H1 (cell line): ENCODE measurements around the gene PRDM5. TPM values are rescaled to one million over a fixed set of nuclear protein-coding genes. Genes with fewer than 3 reads are reported as not detected.

Source experiments
- CTCF ChIA-PET: fragments of 300-600 bp; sonication (Branson Sonifier 250); formaldehyde crosslinking; loops from one replicate; lab custom pipeline; 2021; ENCODE audit not compliant: partially characterized antibody; lab: Charles Lee
- POLR2A ChIA-PET: fragments of 300-600 bp; sonication (Branson Sonifier 250); formaldehyde crosslinking; loops from one replicate; lab custom pipeline; 2021; ENCODE audit warnings: inconsistent platforms; ENCODE audit not compliant: partially characterized antibody; lab: Charles Lee
- DNase-seq, 2 experiments: peaks; one replicate each; pipeline versions ENCODE4 v3.0.0 to v3.0.0-alpha.2; 2010 to 2022; ENCODE audit warnings: low spot score in 2 of 2, low read depth in 1 of 2, mixed read lengths in 1 of 2
- FAIRE-seq: peaks from 2 replicates; lab custom pipeline; 2011; peaks lifted over from hg19 to GRCh38; lab: Jason Lieb, UNC
- H2AFZ ChIP-seq: 2 replicates; pipeline ENCODE4 v1.8.1; 2012; ENCODE audit warnings: low read length, inconsistent platforms
- H2AK5ac ChIP-seq: 2 replicates; pipeline ENCODE4 v1.6.1; 2013; ENCODE audit warnings: low read depth, low read length
- H2BK120ac ChIP-seq: replicated peaks from 2 replicates; pipeline ENCODE3; 2013; ENCODE audit warnings: low read depth, low read length, inconsistent platforms
- H2BK12ac ChIP-seq: 2 replicates; pipeline ENCODE4 v1.6.1; 2013; ENCODE audit warnings: low read depth, low read length
- H2BK15ac ChIP-seq: 2 replicates; pipeline ENCODE4 v1.6.1; 2013; ENCODE audit warnings: low read length
- H2BK20ac ChIP-seq: 2 replicates; pipeline ENCODE4 v1.6.1; 2013; ENCODE audit warnings: low read length
- H2BK5ac ChIP-seq: 2 replicates; pipeline ENCODE4 v1.6.1; 2013; ENCODE audit warnings: low read depth, low read length
- H3K14ac ChIP-seq: 2 replicates; pipeline ENCODE4 v1.6.1; 2013; ENCODE audit warnings: inconsistent platforms; ENCODE audit not compliant: insufficient read length
- H3K18ac ChIP-seq: 2 replicates; pipeline ENCODE4 v1.6.1; 2013; ENCODE audit warnings: low read length; ENCODE audit errors: extremely low read depth
- H3K23ac ChIP-seq: 2 replicates; pipeline ENCODE4 v1.6.1; 2013; ENCODE audit warnings: inconsistent platforms; ENCODE audit not compliant: insufficient read length
- H3K23me2 ChIP-seq: 2 replicates; pipeline ENCODE4 v1.6.1; 2013; ENCODE audit warnings: low read depth, low read length
- H3K27ac ChIP-seq: 2 replicates; pipeline ENCODE4 v1.6.1; 2011; ENCODE audit warnings: low read depth, low read length, inconsistent platforms
- H3K27me3 ChIP-seq, 4 experiments: replicated peaks in 1 of 4; 1 replicate in 1 of 4; 2 replicates in 3 of 4; pipeline versions ENCODE4 v1.6.1 to v1.8.1; 2011 to 2013; ENCODE audit warnings: low read length in 3 of 4, mild to moderate bottlenecking in 3 of 4, inconsistent platforms in 2 of 4, mixed read lengths in 2 of 4, moderate library complexity in 1 of 4; ENCODE audit not compliant: control insufficient read depth in 3 of 4, insufficient read depth in 3 of 4; ENCODE audit errors: extremely low read depth in 1 of 4
- H3K36me3 ChIP-seq, 4 experiments: 2 replicates each; pipeline versions ENCODE4 v1.6.1 to v1.8.1; 2011 to 2013; ENCODE audit warnings: mild to moderate bottlenecking in 4 of 4, low read length in 3 of 4, moderate library complexity in 2 of 4, control low read depth in 1 of 4, inconsistent platforms in 1 of 4; ENCODE audit not compliant: insufficient read depth in 4 of 4, control insufficient read depth in 2 of 4
- H3K4ac ChIP-seq: replicated peaks from 2 replicates; pipeline ENCODE3; 2013; ENCODE audit warnings: low read length, low read depth, mixed read lengths, inconsistent platforms; ENCODE audit not compliant: insufficient read length
- H3K4me1 ChIP-seq, 4 experiments: replicated peaks in 1 of 4; 1 replicate in 1 of 4; 2 replicates in 3 of 4; pipeline versions ENCODE4 v1.6.1 to v1.8.1; 2011 to 2013; ENCODE audit warnings: low read length in 3 of 4, inconsistent platforms in 2 of 4, mixed read lengths in 1 of 4; ENCODE audit not compliant: insufficient read depth in 4 of 4, control insufficient read depth in 3 of 4
- H3K4me2 ChIP-seq, 2 experiments: 2 replicates each; pipeline versions ENCODE4 v1.6.1 to v1.8.1; 2011 to 2013; ENCODE audit warnings: low read depth in 2 of 2, low read length in 2 of 2, control low read depth in 1 of 2, inconsistent platforms in 1 of 2, mild to moderate bottlenecking in 1 of 2; ENCODE audit not compliant: insufficient read depth in 1 of 2
- H3K4me3 ChIP-seq, 4 experiments: fragments of 200-600, 300-600 bp in 1 of 4; sonication (generic), shearing (Covaris generic), sonication (Bioruptor Twin) in 1 of 4; 2 replicates each; pipeline versions ENCODE4 v1.5.1 to v1.8.1; 2011 to 2016; ENCODE audit warnings: low read length in 4 of 4, low read depth in 3 of 4, control low read depth in 2 of 4, inconsistent platforms in 2 of 4, mild to moderate bottlenecking in 2 of 4, mixed read lengths in 1 of 4, moderate library complexity in 1 of 4; ENCODE audit not compliant: insufficient read depth in 2 of 4; ENCODE audit errors: extremely low read depth in 1 of 4
- H3K56ac ChIP-seq: replicated peaks from 2 replicates; pipeline ENCODE3; 2013; ENCODE audit warnings: low read depth, mild to moderate bottlenecking, mixed read lengths, low read length, inconsistent platforms; ENCODE audit not compliant: insufficient read length
- H3K79me1 ChIP-seq: 2 replicates; pipeline ENCODE4 v1.6.1; 2013; ENCODE audit warnings: low read depth, low read length, control low read depth
- H3K79me2 ChIP-seq, 2 experiments: 2 replicates each; pipeline versions ENCODE4 v1.6.1 to v1.8.1; 2012 to 2013; ENCODE audit warnings: low read length in 2 of 2, mild to moderate bottlenecking in 2 of 2, inconsistent platforms in 1 of 2; ENCODE audit not compliant: insufficient read depth in 2 of 2, control insufficient read depth in 1 of 2
- H3K9ac ChIP-seq, 4 experiments: replicated peaks in 1 of 4; 1 replicate in 1 of 4; 2 replicates in 3 of 4; pipeline versions ENCODE4 v1.6.1 to v1.8.1; 2011 to 2013; ENCODE audit warnings: low read depth in 3 of 4, low read length in 3 of 4, control low read depth in 2 of 4, mild to moderate bottlenecking in 2 of 4, moderate library complexity in 2 of 4, inconsistent platforms in 1 of 4; ENCODE audit errors: extremely low read depth in 1 of 4
- H3K9me3 ChIP-seq, 2 experiments: 2 replicates each; pipeline versions ENCODE4 v1.6.1 to v1.8.1; 2012 to 2013; ENCODE audit warnings: mild to moderate bottlenecking in 2 of 2, moderate library complexity in 2 of 2, control low read depth in 1 of 2, inconsistent platforms in 1 of 2, low read depth in 1 of 2, low read length in 1 of 2, mixed read lengths in 1 of 2; ENCODE audit not compliant: insufficient read depth in 2 of 2
- H4K20me1 ChIP-seq, 2 experiments: replicated peaks in 1 of 2; 2 replicates each; pipeline versions ENCODE3 to v1.8.1; 2011 to 2013; ENCODE audit warnings: inconsistent platforms in 2 of 2, low read length in 2 of 2, mild to moderate bottlenecking in 1 of 2; ENCODE audit not compliant: insufficient read depth in 2 of 2, control insufficient read depth in 1 of 2
- H4K5ac ChIP-seq: 2 replicates; pipeline ENCODE4 v1.6.1; 2013; ENCODE audit warnings: low read length, low read depth, mixed read lengths, inconsistent platforms; ENCODE audit not compliant: insufficient read length
- H4K8ac ChIP-seq: 2 replicates; pipeline ENCODE4 v1.8.0; 2013; ENCODE audit warnings: mild to moderate bottlenecking, moderate library complexity, low read length, inconsistent platforms; ENCODE audit not compliant: insufficient read depth; ENCODE audit errors: extremely low read depth
- H4K91ac ChIP-seq: replicated peaks from 2 replicates; pipeline ENCODE3; 2013; ENCODE audit warnings: low read length, mixed read lengths, inconsistent platforms; ENCODE audit not compliant: insufficient read length
- BCL11A ChIP-seq, 2 experiments: IDR thresholded peaks; one replicate each; pipeline ENCODE4 v1.6.1; 2011; ENCODE audit warnings: low read depth in 2 of 2, low read length in 2 of 2, mild to moderate bottlenecking in 2 of 2
- CBX5 ChIP-seq: fragments of 300-800, 300-1000 bp; sonication (generic); IDR thresholded peaks from 2 replicates; pipeline ENCODE4 v1.7.1; 2016; ENCODE audit warnings: antibody characterized with exemption, low read length, low read depth
- EZH2 ChIP-seq: fragments of 200-600 bp; sonication (generic); IDR thresholded peaks from 2 replicates; pipeline ENCODE4 v1.7.1; 2012; ENCODE audit warnings: low read depth, mild to moderate bottlenecking, moderate library complexity, low read length, inconsistent platforms; ENCODE audit not compliant: severe bottlenecking
- PHF8 ChIP-seq: fragments of 200-600 bp; sonication (generic); conservative IDR thresholded peaks from 2 replicates; pipeline ENCODE4 v1.7.1; 2012; ENCODE audit warnings: low read depth, mild to moderate bottlenecking, inconsistent platforms, low read length, moderate library complexity
- RFX5 ChIP-seq: IDR thresholded peaks from 2 replicates; pipeline ENCODE4 v1.6.1; 2011; ENCODE audit warnings: low read depth, low read length, improper control_type of control experiment, borderline replicate concordance
- ZNF274 ChIP-seq: IDR thresholded peaks from 2 replicates; pipeline ENCODE4 v1.7.0; 2012; ENCODE audit warnings: low read length, borderline replicate concordance; ENCODE audit errors: extremely low read depth
- WGBS, 2 experiments: shearing (Covaris generic) in 1 of 2; methylation state at CpG; one replicate each; pipeline versions ENCODE4 v1.1.6 to v1.1.7; 2013 to 2015; ENCODE audit warnings: low lambda C conversion rate in 2 of 2, mixed read lengths in 2 of 2, inconsistent platforms in 1 of 2, low coverage in 1 of 2, missing lambda C conversion rate in 1 of 2; ENCODE audit not compliant: insufficient replicate concordance in 2 of 2, insufficient coverage in 1 of 2, insufficient read length in 1 of 2; ENCODE audit errors: extremely low coverage in 1 of 2, missing lambda C conversion rate in 1 of 2; 5-methylcytosine and 5-hydroxymethylcytosine counted together
- polyA plus RNA-seq, 7 experiments: library from polyadenylated mRNA; depleted of rRNA in 3 of 7; stranded (reverse) in 5 of 7; unstranded in 2 of 7; fragments of >200 nt in 5 of 7; fragments of 200-250 nt in 2 of 7; gene quantifications; 1 replicate in 5 of 7; 2 replicates in 1 of 7; 4 replicates in 1 of 7; pipeline versions ENCODE4 v1.2.1 to v1.2.3, GENCODE V29; 2011 to 2013; ENCODE audit warnings: missing spikeins in 2 of 7, mixed read lengths in 2 of 7
- total RNA-seq: library from RNA; stranded (reverse); fragmentation: NEBNext Ultra II Directional; extraction: Animal tissue kit (Norgen Biotek cat#: 25700); gene quantifications from 2 replicates; pipeline ENCODE4 v1.2.1, GENCODE V29; 2021

The PRDM5 gene
- total and polyA plus RNA-seq, 2 of the 8 experiments (the other 6 are each of a cell fraction or from before 2014, with no cell fraction given), result 8.2 to 23.4 TPM

- Histone ChIP-seq H4K91ac (no peak overlapping the region), H3K9me3 (no peaks in the 10 kb centered on the region), H3K79me2 (no peaks in the 10 kb centered on the region), H3K4me2 (no peak overlapping the region), H3K18ac (no peak overlapping the region), H2AFZ (no peak overlapping the region)
- FAIRE-seq (no peak), DNase-seq (no peak)
- TF ChIP-seq BCL11A (IDR thresholded peaks at IDR 0.05; ENCODE audit: low read depth in 2 of 2, low read length in 2 of 2) (no peak), CBX5 (no peak), RFX5 (no peak), PHF8 (no peak), ZNF274 (no peak), EZH2 (no peak)
- TF ChIP-seq, all 59 proteins: peak for 0
- H2BK15ac ChIP-seq, result no peak overlapping the region
- H3K4me1 ChIP-seq, result no peaks in the 10 kb centered on the region
- no peak overlapping the region for H3K27ac ChIP-seq
- H3K36me3 ChIP-seq, result no peaks in the 10 kb centered on the region
- H3K9ac ChIP-seq, result no peak overlapping the region; a peak in 1 of 7 replicates
- H2BK12ac ChIP-seq, result no peak overlapping the region
- H3K4ac ChIP-seq, result no peak overlapping the region
- WGBS, 2 experiments, result 94% methylated on average over 14 of the region's 18 CpGs; no CpG with 5 or more reads in 1 of the 2 experiments
- no peak overlapping the region for H3K56ac ChIP-seq
- H3K14ac ChIP-seq, result no peak overlapping the region
- no peak overlapping the region for H3K4me3 ChIP-seq
- peaks cover 0 to 4% of the 10 kb centered on the region in 2 experiments for H4K20me1 ChIP-seq
- H2BK120ac ChIP-seq, result no peak overlapping the region
- H3K27me3 ChIP-seq, result no peaks in the 10 kb centered on the region
- H2BK20ac ChIP-seq, result no peak overlapping the region
- no peak overlapping the region for H2AK5ac ChIP-seq
- no peak overlapping the region for H2BK5ac ChIP-seq
- no peak overlapping the region for H4K5ac ChIP-seq
- POLR2A ChIA-PET, result no interaction called here
- H3K79me1 ChIP-seq, result no peaks in the 10 kb centered on the region
- H4K8ac ChIP-seq, result no peak overlapping the region
- no peaks in the 10 kb centered on the region for H3K23me2 ChIP-seq
- H3K23ac ChIP-seq, result no peak overlapping the region
- CTCF ChIA-PET, result interaction anchor here (1.2 kb wide), 1 partner anchor 118 kb away, joined by 3 read pairs; no protein-coding TSS in a partner anchor
Observed at GRCh38 chr4:120839974-120840751, 82.4 kb downstream of the PRDM5 start.
